Measurements from ENCODE around the gene DTNBP1.

Gene DTNBP1

GRCh38 chr6:15588971-15589634 lies 73.7 kb downstream of the DTNBP1 start:
- DNase-seq (ENCODE audit: low read depth) = no peak

- no peak for DNase-seq (ENCODE audit: low read depth)
Measured at GRCh38 chr6:15586503-15586902, 76.3 kb downstream of the DTNBP1 start.

- no peak for DNase-seq (ENCODE audit: low read depth)
Measured at GRCh38 chr6:15585760-15586214, 77.0 kb downstream of the DTNBP1 start.

- no peak for DNase-seq (ENCODE audit: low read depth)
Measured at GRCh38 chr6:15582499-15582898, 80.3 kb downstream of the DTNBP1 start.

- DNase-seq (ENCODE audit: low read depth) = no peak
Measured at GRCh38 chr6:15581751-15582150, 81.1 kb downstream of the DTNBP1 start.

- DNase-seq (ENCODE audit: low read depth) = no peak
Measured at GRCh38 chr6:15580326-15580725, 82.5 kb downstream of the DTNBP1 start.

GRCh38 chr6:15578716-15579391 lies 84.0 kb downstream of the DTNBP1 start:
- no peak for DNase-seq (ENCODE audit: low read depth)

- no peak for DNase-seq (ENCODE audit: low read depth)
Measured at GRCh38 chr6:15577550-15578171, 85.2 kb downstream of the DTNBP1 start.

GRCh38 chr6:15577106-15577505 lies 85.7 kb downstream of the DTNBP1 start:
- no peak for DNase-seq (ENCODE audit: low read depth)

GRCh38 chr6:15575357-15576033 lies 87.3 kb downstream of the DTNBP1 start:
- no peak for DNase-seq (ENCODE audit: low read depth)

GRCh38 chr6:15574486-15574885 lies 88.3 kb downstream of the DTNBP1 start:
- DNase-seq (ENCODE audit: low read depth) = no peak

- no peak for DNase-seq (ENCODE audit: low read depth)
Measured at GRCh38 chr6:15574023-15574422, 88.8 kb downstream of the DTNBP1 start.

- DNase-seq (ENCODE audit: low read depth) = no peak
Measured at GRCh38 chr6:15573384-15573783, 89.4 kb downstream of the DTNBP1 start.

- no peak for DNase-seq (ENCODE audit: low read depth)
Measured at GRCh38 chr6:15572296-15573016, 90.4 kb downstream of the DTNBP1 start.

- no peak for DNase-seq (ENCODE audit: low read depth)
Measured at GRCh38 chr6:15570171-15570570, 92.7 kb downstream of the DTNBP1 start.

GRCh38 chr6:15569035-15569995 lies 93.5 kb downstream of the DTNBP1 start:
- DNase-seq (ENCODE audit: low read depth) = no peak

GRCh38 chr6:15562977-15563376 lies 99.9 kb downstream of the DTNBP1 start:
- DNase-seq (ENCODE audit: low read depth) = no peak

- no peak for DNase-seq (ENCODE audit: low read depth)
Measured at GRCh38 chr6:15561447-15562199, 101.2 kb downstream of the DTNBP1 start.

- DNase-seq (ENCODE audit: low read depth) = no peak
Measured at GRCh38 chr6:15560713-15561112, 102.1 kb downstream of the DTNBP1 start.

GRCh38 chr6:15557174-15557573 lies 105.7 kb downstream of the DTNBP1 start:
- DNase-seq (ENCODE audit: low read depth) = no peak

Measured in stimulated activated CD8-positive, alpha-beta memory T cell treated with anti-CD3 and anti-CD28 coated beads, Interleukin-12 subunit alpha, Interleukin-12 subunit beta, amount 100 ng/mL, for 4 hours (primary cell).